GM12878 (cell line): ENCODE results near the gene SLC45A1. TPM values are rescaled to one million over a fixed set of nuclear protein-coding genes. Genes with fewer than 3 reads are reported as not detected.

Experiments used
- ATAC-seq: fragments of 200-7000 bp; cut with Tn5 transposase; 3 replicates; pipeline ENCODE4 v1.9.1; 2020; ENCODE audit warnings: mild to moderate bottlenecking, moderate library complexity
- BruUV-seq: library from RNA; stranded (reverse); fragments of 400-500 nt; replicated peaks from 2 replicates; lab custom pipeline; 2021; lab: Mats Ljungman, UMichigan
- CTCF ChIA-PET: fragments of 300-600 bp; sonication (Branson Sonifier 250); formaldehyde crosslinking; extraction: SDS; loops from one replicate; lab custom pipeline; 2021; ENCODE audit warnings: inconsistent platforms; lab: Yijun Ruan, JAX
- POLR2A ChIA-PET: fragments of 350-600 bp; formaldehyde crosslinking; extraction: SDS; loops from one replicate; lab custom pipeline; 2021; ENCODE audit warnings: inconsistent platforms; lab: Charles Lee
- RAD21 ChIA-PET: fragments of 300-600 bp; sonication (Branson Sonifier 250); formaldehyde crosslinking; loops from one replicate; lab custom pipeline; 2023; ENCODE audit warnings: antibody characterized with exemption; ENCODE audit not compliant: unreplicated experiment; lab: Charles Lee
- SMC1A ChIA-PET: fragments of 300-600 bp; sonication (Branson Sonifier 250); formaldehyde crosslinking; loops from one replicate; lab custom pipeline; 2023; ENCODE audit not compliant: unreplicated experiment, uncharacterized antibody; lab: Charles Lee
- DNase-seq: peaks from one replicate; pipeline ENCODE4 v3.0.0-alpha.2; 2011; ENCODE audit warnings: low read depth, low spot score
- FAIRE-seq: peaks from 3 replicates; lab custom pipeline; 2011; peaks lifted over from hg19 to GRCh38; lab: Jason Lieb, UNC
- H2AFZ ChIP-seq: 2 replicates; pipeline ENCODE4 v1.6.0; 2011; ENCODE audit warnings: low read depth, low read length, control low read depth; ENCODE audit not compliant: control insufficient read depth
- H3K27ac ChIP-seq: 2 replicates; pipeline ENCODE4 v1.5.1; 2011; ENCODE audit warnings: control low read depth; ENCODE audit not compliant: control insufficient read depth, insufficient read depth
- H3K27me3 ChIP-seq, 2 experiments: replicated peaks in 1 of 2; 2 replicates each; pipeline versions ENCODE4 v1.6.0 to v1.6.1; 2011; ENCODE audit warnings: low read length in 1 of 2; ENCODE audit not compliant: control insufficient read depth in 2 of 2, insufficient read depth in 2 of 2
- H3K36me3 ChIP-seq, 2 experiments: 2 replicates each; pipeline ENCODE4 v1.5.1; 2011; ENCODE audit warnings: low read length in 1 of 2; ENCODE audit not compliant: control insufficient read depth in 2 of 2, insufficient read depth in 2 of 2
- H3K4me1 ChIP-seq: 2 replicates; pipeline ENCODE4 v1.6.1; 2011; ENCODE audit warnings: mild to moderate bottlenecking, low read length, moderate library complexity, mixed read lengths; ENCODE audit not compliant: control insufficient read depth, insufficient read depth
- H3K4me2 ChIP-seq: 2 replicates; pipeline ENCODE4 v1.6.0; 2011; ENCODE audit warnings: control low read depth; ENCODE audit not compliant: control insufficient read depth, insufficient read depth
- H3K4me3 ChIP-seq: fragments of 200-600 bp; sonication (generic); 2 replicates; pipeline ENCODE4 v1.5.1; 2016
- H3K79me2 ChIP-seq: 2 replicates; pipeline ENCODE4 v1.6.0; 2011; ENCODE audit warnings: low read length; ENCODE audit not compliant: control insufficient read depth, insufficient read depth
- H3K9ac ChIP-seq: 2 replicates; pipeline ENCODE4 v1.8.0; 2011; ENCODE audit warnings: low read length, control low read depth, mixed read lengths; ENCODE audit not compliant: control insufficient read depth, insufficient read depth
- H3K9me3 ChIP-seq: replicated peaks from 3 replicates; pipeline ENCODE4 v1.5.1; 2011; ENCODE audit warnings: mild to moderate bottlenecking, low read length; ENCODE audit not compliant: control insufficient read depth, insufficient read depth
- H4K20me1 ChIP-seq: 2 replicates; pipeline ENCODE4 v1.6.0; 2011; ENCODE audit not compliant: control insufficient read depth, insufficient read depth
- CBX5 ChIP-seq: sonication (generic); IDR thresholded peaks from 2 replicates; pipeline ENCODE4 v1.6.1; 2016; ENCODE audit warnings: low read depth, moderate library complexity, mild to moderate bottlenecking, inconsistent platforms
- RBBP5 ChIP-seq: fragments of 200-600 bp; sonication (generic); conservative IDR thresholded peaks from 2 replicates; pipeline ENCODE4 v1.6.1; 2016
- ZNF384 ChIP-seq: IDR thresholded peaks from 2 replicates; pipeline ENCODE4 v1.6.1; 2012; ENCODE audit warnings: low read depth, mild to moderate bottlenecking, low read length, improper control_type of control experiment, borderline replicate concordance
- WGBS: methylation state at CpG from one replicate; pipeline ENCODE4 v1.1.6; 2016; ENCODE audit warnings: low lambda C conversion rate; ENCODE audit not compliant: insufficient replicate concordance, insufficient coverage; ENCODE audit errors: missing lambda C conversion rate; 5-methylcytosine and 5-hydroxymethylcytosine counted together
- in situ Hi-C: fragments of 300-500 bp; cut with MboI; formaldehyde crosslinking; loops from 9 replicates; pipeline ENCODE4 v1.14.3; 2018; ENCODE audit warnings: mixed read lengths
- intact Hi-C: fragments of 100-400 bp; cut with micrococcal nuclease; formaldehyde crosslinking; loops from one replicate; pipeline ENCODE4 v1.14.2; 2022; ENCODE audit not compliant: unreplicated experiment
- polyA plus RNA-seq, 11 experiments: library from polyadenylated mRNA; depleted of rRNA in 4 of 11; unstranded in 6 of 11; stranded (reverse) in 5 of 11; fragments of >200 nt; fragmentation: Nextera tagmentation in 4 of 11; fragmentation: Illumina TruSeq in 1 of 11; extraction: Ambion mirVana in 4 of 11; extraction: Trizol in 1 of 11; gene quantifications; 1 replicate in 1 of 11; 2 replicates in 10 of 11; pipeline versions ENCODE4 v1.2.1 to v1.2.3, GENCODE V29; 2011 to 2016; ENCODE audit warnings: inconsistent platforms in 2 of 11, missing spikeins in 2 of 11, low read depth in 1 of 11
- total RNA-seq, 4 experiments: library from RNA; depleted of rRNA in 3 of 4; stranded (reverse); fragments of >200 nt in 3 of 4; fragmentation: Illumina TruSeq in 1 of 4; extraction: Trizol in 1 of 4; gene quantifications; 2 replicates each; pipeline versions ENCODE4 v1.2.1 to v1.2.3, GENCODE V29; 2013 to 2021
- TF ChIP-seq, protein P1 (sequence below): fragments of 450-650 bp; formaldehyde crosslinking; IDR thresholded peaks from 2 replicates; pipeline ENCODE4 v1.4.0; 2020; ENCODE audit warnings: mild to moderate bottlenecking, moderate library complexity

SLC45A1 gene
- total and polyA plus RNA-seq, 10 of the 15 experiments (the other 5 are each of a cell fraction or from before 2014, with no cell fraction given) = 0.07 to 0.23 (median 0.13) TPM; not detected in 6

DNA sequence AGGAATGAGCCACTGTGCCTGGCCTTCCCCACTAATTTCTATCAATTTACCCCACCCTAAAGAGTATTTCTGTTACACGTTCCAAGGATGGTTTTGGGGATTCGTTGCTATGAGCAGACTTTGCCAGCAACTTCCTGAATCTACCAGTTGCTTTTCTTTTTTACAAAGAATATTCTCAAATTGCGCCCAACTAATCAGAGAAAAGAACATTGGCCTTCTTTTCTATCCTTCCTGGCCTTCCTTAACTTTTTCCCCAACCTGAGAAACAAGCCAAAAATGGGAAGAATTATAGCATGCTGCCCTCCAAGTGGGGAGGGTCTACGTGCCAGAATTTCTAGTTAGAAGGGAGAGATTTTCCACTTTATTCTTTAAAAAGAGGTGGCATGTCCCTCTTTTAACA lies 44.9 kb upstream of the SLC45A1 start:
- in situ Hi-C loops (no loop called here), intact Hi-C loops (no loop called here)
- Histone ChIP-seq H3K36me3 (no peaks in the 10 kb centered on the region), H4K20me1 (no peaks in the 10 kb centered on the region), H3K4me3 (no peak overlapping the region), H3K79me2 (no peaks in the 10 kb centered on the region), H3K9me3 (no peaks in the 10 kb centered on the region), H3K27ac (no peak overlapping the region), H2AFZ (no peak overlapping the region), H3K27me3 (no peaks in the 10 kb centered on the region), H3K4me2 (no peak overlapping the region), H3K4me1 (no peaks in the 10 kb centered on the region), H3K9ac (no peak overlapping the region)
- 14% methylated on average over 4 of the region's 4 CpGs for WGBS
- ATAC-seq = no peak
- ChIA-PET CTCF (interaction anchor here (1.1 to 1.2 kb wide), 2 partner anchors 239 to 242 kb away, joined by 3 read pairs; no protein-coding TSS in a partner anchor), SMC1A (interaction anchor here (0.7 kb wide), 1 partner anchor 193 kb away, joined by 3 read pairs; no protein-coding TSS in a partner anchor), POLR2A (no interaction called here), RAD21 (no interaction called here)
- FAIRE-seq = no peak
- TF ChIP-seq RBBP5 (no peak), CBX5 (no peak), ZNF384 (no peak)
- TF ChIP-seq, protein P1, sequence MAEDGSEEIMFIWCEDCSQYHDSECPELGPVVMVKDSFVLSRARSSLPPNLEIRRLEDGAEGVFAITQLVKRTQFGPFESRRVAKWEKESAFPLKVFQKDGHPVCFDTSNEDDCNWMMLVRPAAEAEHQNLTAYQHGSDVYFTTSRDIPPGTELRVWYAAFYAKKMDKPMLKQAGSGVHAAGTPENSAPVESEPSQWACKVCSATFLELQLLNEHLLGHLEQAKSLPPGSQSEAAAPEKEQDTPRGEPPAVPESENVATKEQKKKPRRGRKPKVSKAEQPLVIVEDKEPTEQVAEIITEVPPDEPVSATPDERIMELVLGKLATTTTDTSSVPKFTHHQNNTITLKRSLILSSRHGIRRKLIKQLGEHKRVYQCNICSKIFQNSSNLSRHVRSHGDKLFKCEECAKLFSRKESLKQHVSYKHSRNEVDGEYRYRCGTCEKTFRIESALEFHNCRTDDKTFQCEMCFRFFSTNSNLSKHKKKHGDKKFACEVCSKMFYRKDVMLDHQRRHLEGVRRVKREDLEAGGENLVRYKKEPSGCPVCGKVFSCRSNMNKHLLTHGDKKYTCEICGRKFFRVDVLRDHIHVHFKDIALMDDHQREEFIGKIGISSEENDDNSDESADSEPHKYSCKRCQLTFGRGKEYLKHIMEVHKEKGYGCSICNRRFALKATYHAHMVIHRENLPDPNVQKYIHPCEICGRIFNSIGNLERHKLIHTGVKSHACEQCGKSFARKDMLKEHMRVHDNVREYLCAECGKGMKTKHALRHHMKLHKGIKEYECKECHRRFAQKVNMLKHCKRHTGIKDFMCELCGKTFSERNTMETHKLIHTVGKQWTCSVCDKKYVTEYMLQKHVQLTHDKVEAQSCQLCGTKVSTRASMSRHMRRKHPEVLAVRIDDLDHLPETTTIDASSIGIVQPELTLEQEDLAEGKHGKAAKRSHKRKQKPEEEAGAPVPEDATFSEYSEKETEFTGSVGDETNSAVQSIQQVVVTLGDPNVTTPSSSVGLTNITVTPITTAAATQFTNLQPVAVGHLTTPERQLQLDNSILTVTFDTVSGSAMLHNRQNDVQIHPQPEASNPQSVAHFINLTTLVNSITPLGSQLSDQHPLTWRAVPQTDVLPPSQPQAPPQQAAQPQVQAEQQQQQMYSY (CRISPR knock-in tag) = no peak
- no peak for DNase-seq
- BruUV-seq = no TSS peak
